ENCODE results near the gene KHSRP. TPM values are rescaled to one million over a fixed set of nuclear protein-coding genes. Genes with fewer than 3 reads are reported as not detected.
A peak's percentile ranks its signal among the peaks of the same experiment; 100 is the strongest.
"Not testable (repeated sequence)": the region's sequence is repeated elsewhere in the genome, so short reads cannot be mapped to it uniquely, and the experiment has no call there.

KHSRP gene
- total RNA-seq, 1 experiment from 2014 or later: 129 TPM

GRCh38 chr19:6440905-6441304 is 16.3 kb upstream of the KHSRP start:
- Histone ChIP-seq H3K9me3 (replicated peaks) (no peaks in the 10 kb centered on the region), H3K27ac (no peak overlapping the region), H3K4me3 (no peak overlapping the region), H3K27me3 (replicated peaks) (no peaks in the 10 kb centered on the region), H3K36me3 (no peaks in the 10 kb centered on the region), H3K4me1 (replicated peaks) (no peaks in the 10 kb centered on the region)
- DNase-seq (ENCODE audit: low read depth in 1 of 2, low spot score in 2 of 2): no peak

- H3K36me3 ChIP-seq: no peaks in the 10 kb centered on the region
- H3K27me3 ChIP-seq (replicated peaks): no peaks in the 10 kb centered on the region
- no peak for DNase-seq (ENCODE audit: low read depth in 1 of 2, low spot score in 2 of 2)
- H3K4me1 ChIP-seq (replicated peaks): no peaks in the 10 kb centered on the region
- no peaks in the 10 kb centered on the region for H3K9me3 ChIP-seq (replicated peaks)
- no peak overlapping the region for H3K4me3 ChIP-seq
- no peak overlapping the region for H3K27ac ChIP-seq
These were observed 15.1 kb upstream of the KHSRP start for GRCh38 chr19:6439743-6440142.

- H3K4me1 ChIP-seq (replicated peaks): no peaks in the 10 kb centered on the region
- no peaks in the 10 kb centered on the region for H3K9me3 ChIP-seq (replicated peaks)
- peaks cover 7% of the 10 kb centered on the region for H3K27me3 ChIP-seq (replicated peaks)
- H3K36me3 ChIP-seq: no peaks in the 10 kb centered on the region
- DNase-seq (ENCODE audit: low read depth in 1 of 2, low spot score in 2 of 2): no peak
- no peak within 1 kb of the TSS for H3K4me3 ChIP-seq
- H3K27ac ChIP-seq: no peak within 1 kb of the TSS
These were observed 9.1 kb upstream of the KHSRP start, which contains the start of gene SLC25A41 for GRCh38 chr19:6433663-6434062. Gene SLC25A41, minus strand, starts transcription at chr19:6433763. Its CDS starts 70 bp downstream, at chr19:6433693.

GRCh38 chr19:6433165-6433564 is 8.6 kb upstream of the KHSRP start:
- Histone ChIP-seq H3K27ac (no peak overlapping the region), H3K4me3 (no peak overlapping the region), H3K36me3 (no peaks in the 10 kb centered on the region), H3K4me1 (replicated peaks) (no peaks in the 10 kb centered on the region), H3K9me3 (replicated peaks) (no peaks in the 10 kb centered on the region), H3K27me3 (replicated peaks) (peaks cover 7% of the 10 kb centered on the region)
- no peak for DNase-seq (ENCODE audit: low read depth in 1 of 2, low spot score in 2 of 2)

- DNase-seq (ENCODE audit: low read depth in 1 of 2, low spot score in 2 of 2): no peak
- H3K4me1 ChIP-seq (replicated peaks): no peaks in the 10 kb centered on the region
- H3K9me3 ChIP-seq (replicated peaks): no peaks in the 10 kb centered on the region
- peaks cover 7% of the 10 kb centered on the region for H3K27me3 ChIP-seq (replicated peaks)
- no peaks in the 10 kb centered on the region for H3K36me3 ChIP-seq
- no peak overlapping the region for H3K27ac ChIP-seq
- no peak overlapping the region for H3K4me3 ChIP-seq
These were observed 7.3 kb upstream of the KHSRP start for GRCh38 chr19:6431891-6432290.

GRCh38 chr19:6429419-6430221 is 5.0 kb upstream of the KHSRP start:
- Histone ChIP-seq H3K27me3 (replicated peaks) (peaks cover 7% of the 10 kb centered on the region), H3K36me3 (no peaks in the 10 kb centered on the region), H3K4me3 (no peak overlapping the region), H3K27ac (no peak overlapping the region), H3K4me1 (replicated peaks) (peaks cover 5% of the 10 kb centered on the region), H3K9me3 (replicated peaks) (no peaks in the 10 kb centered on the region)
- no peak for DNase-seq (ENCODE audit: low read depth in 1 of 2, low spot score in 2 of 2)

GRCh38 chr19:6428692-6429418 is 4.2 kb upstream of the KHSRP start:
- H3K27me3 ChIP-seq (replicated peaks); H3K36me3 ChIP-seq; H3K4me3 ChIP-seq; DNase-seq (ENCODE audit: low read depth in 1 of 2, low spot score in 2 of 2); H3K27ac ChIP-seq; H3K9me3 ChIP-seq (replicated peaks); H3K4me1 ChIP-seq (replicated peaks): not testable (repeated sequence)

GRCh38 chr19:6427131-6427530 is 2.5 kb upstream of the KHSRP start:
- no peak for DNase-seq (ENCODE audit: low read depth in 1 of 2, low spot score in 2 of 2)
- no peaks in the 10 kb centered on the region for H3K9me3 ChIP-seq (replicated peaks)
- H3K27me3 ChIP-seq (replicated peaks): peaks cover 7% of the 10 kb centered on the region
- H3K36me3 ChIP-seq: peaks cover 18% of the 10 kb centered on the region
- no peak overlapping the region for H3K4me3 ChIP-seq
- H3K27ac ChIP-seq: no peak overlapping the region
- H3K4me1 ChIP-seq (replicated peaks): peaks cover 12% of the 10 kb centered on the region

GRCh38 chr19:6425732-6426620 is 1.4 kb upstream of the KHSRP start:
- H3K27ac ChIP-seq: 0 out of 2 replicates have a peak overlapping the region, but pooled peaks have one; percentile 6
- no peaks in the 10 kb centered on the region for H3K9me3 ChIP-seq (replicated peaks)
- H3K36me3 ChIP-seq: peaks cover 30% of the 10 kb centered on the region
- peaks cover 7% of the 10 kb centered on the region for H3K27me3 ChIP-seq (replicated peaks)
- peaks cover 12% of the 10 kb centered on the region for H3K4me1 ChIP-seq (replicated peaks)
- DNase-seq (ENCODE audit: low read depth in 1 of 2, low spot score in 2 of 2): no peak
- H3K4me3 ChIP-seq: no peak overlapping the region

- Histone ChIP-seq H3K9me3 (replicated peaks) (no peaks in the 10 kb centered on the region), H3K27me3 (replicated peaks) (peaks cover 7% of the 10 kb centered on the region), H3K4me1 (replicated peaks) (peaks cover 12% of the 10 kb centered on the region), H3K27ac (0 out of 2 replicates have a peak overlapping the region, but pooled peaks have one; percentile 6), H3K36me3 (peaks cover 38% of the 10 kb centered on the region), H3K4me3 (peak overlapping the region; percentile 77)
- DNase-seq (ENCODE audit: low read depth in 1 of 2, low spot score in 2 of 2): peak; percentile 100
These were observed 524 bp upstream of the KHSRP start for GRCh38 chr19:6424939-6425731.

- Histone ChIP-seq H3K4me3 (peak overlapping the region; percentile 77), H3K27me3 (replicated peaks) (no peaks in the 10 kb centered on the region), H3K9me3 (replicated peaks) (no peaks in the 10 kb centered on the region), H3K36me3 (peaks cover 53% of the 10 kb centered on the region), H3K4me1 (replicated peaks) (peaks cover 12% of the 10 kb centered on the region), H3K27ac (no peak overlapping the region)
- peak; percentile 53 to 75 for DNase-seq (ENCODE audit: low read depth in 1 of 2, low spot score in 2 of 2)
These were observed 964 bp downstream of the KHSRP start for GRCh38 chr19:6423499-6424194.

GRCh38 chr19:6421075-6422014 is 3.3 kb downstream of the KHSRP start:
- Histone ChIP-seq H3K27ac (no peak overlapping the region), H3K4me1 (replicated peaks) (peaks cover 12% of the 10 kb centered on the region), H3K4me3 (no peak overlapping the region), H3K36me3 (peaks cover 76% of the 10 kb centered on the region), H3K9me3 (replicated peaks) (no peaks in the 10 kb centered on the region), H3K27me3 (replicated peaks) (no peaks in the 10 kb centered on the region)
- no peak for DNase-seq (ENCODE audit: low read depth in 1 of 2, low spot score in 2 of 2)
